GM19468 (cell line): ENCODE results near the gene CYP27C1.

ENCODE experiments used
- ATAC-seq: cut with Tn5 transposase; IDR thresholded peaks from one replicate; pipeline ENCODE4 v1.9.1; 2021; ENCODE audit warnings: mild to moderate bottlenecking, moderate library complexity, moderate number of reproducible peaks; ENCODE audit not compliant: unreplicated experiment; ENCODE audit errors: extremely low read depth

CYP27C1 gene

GRCh38 chr2:127157651-127158485 is 62.2 kb downstream of the CYP27C1 start:
- ATAC-seq: no peak

DNA sequence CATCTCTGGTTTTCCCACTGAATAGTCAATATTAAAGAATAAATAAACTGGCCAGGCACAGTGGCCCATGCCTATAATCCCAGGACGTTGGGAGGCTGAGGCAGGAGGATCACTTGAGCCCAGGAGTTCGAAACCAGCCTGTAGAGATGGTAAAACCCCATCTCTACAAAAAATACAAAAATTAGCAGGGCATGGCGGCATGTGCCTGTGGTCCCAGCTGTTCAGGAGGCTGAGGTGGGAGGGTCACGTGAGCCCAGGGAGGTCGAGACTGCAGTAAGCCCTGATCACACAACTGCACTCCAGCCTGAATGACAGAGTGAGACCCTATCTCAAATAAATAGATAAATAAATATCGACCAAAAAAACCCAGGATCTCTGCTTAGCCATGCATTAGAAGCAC is 63.0 kb downstream of the CYP27C1 start:
- no peak for ATAC-seq

- no peak for ATAC-seq
Measured at GRCh38 chr2:127155947-127156346, 64.2 kb downstream of the CYP27C1 start.

GRCh38 chr2:127155028-127155581 is 65.0 kb downstream of the CYP27C1 start:
- ATAC-seq: no peak

- ATAC-seq: no peak
Measured at GRCh38 chr2:127154396-127154795, 65.7 kb downstream of the CYP27C1 start.

- ATAC-seq: no peak
Measured at GRCh38 chr2:127153691-127154158, 66.4 kb downstream of the CYP27C1 start.

- ATAC-seq: no peak
Measured at GRCh38 chr2:127150996-127151395, 69.1 kb downstream of the CYP27C1 start.

DNA sequence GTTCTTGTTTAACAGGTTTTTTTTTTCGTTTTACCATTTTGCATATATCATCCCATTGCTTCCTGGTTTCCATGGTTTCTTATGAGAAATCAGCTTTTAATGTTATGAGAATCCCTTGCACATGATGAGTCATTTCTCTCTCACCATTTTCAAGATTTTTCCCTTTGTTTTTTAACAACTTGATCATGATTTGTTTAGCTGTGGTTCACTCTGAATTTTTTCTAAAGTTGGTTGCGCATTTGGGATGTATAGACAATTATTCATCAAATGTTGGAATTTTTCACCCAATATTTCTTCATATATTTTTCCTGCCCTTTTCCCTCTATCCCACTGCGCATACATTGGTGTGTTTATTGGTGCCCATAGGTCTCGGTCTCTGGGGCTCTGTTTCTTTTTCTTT is 70.7 kb downstream of the CYP27C1 start:
- ATAC-seq: no peak

GRCh38 chr2:127146820-127147502 is 73.1 kb downstream of the CYP27C1 start:
- ATAC-seq: no peak

DNA sequence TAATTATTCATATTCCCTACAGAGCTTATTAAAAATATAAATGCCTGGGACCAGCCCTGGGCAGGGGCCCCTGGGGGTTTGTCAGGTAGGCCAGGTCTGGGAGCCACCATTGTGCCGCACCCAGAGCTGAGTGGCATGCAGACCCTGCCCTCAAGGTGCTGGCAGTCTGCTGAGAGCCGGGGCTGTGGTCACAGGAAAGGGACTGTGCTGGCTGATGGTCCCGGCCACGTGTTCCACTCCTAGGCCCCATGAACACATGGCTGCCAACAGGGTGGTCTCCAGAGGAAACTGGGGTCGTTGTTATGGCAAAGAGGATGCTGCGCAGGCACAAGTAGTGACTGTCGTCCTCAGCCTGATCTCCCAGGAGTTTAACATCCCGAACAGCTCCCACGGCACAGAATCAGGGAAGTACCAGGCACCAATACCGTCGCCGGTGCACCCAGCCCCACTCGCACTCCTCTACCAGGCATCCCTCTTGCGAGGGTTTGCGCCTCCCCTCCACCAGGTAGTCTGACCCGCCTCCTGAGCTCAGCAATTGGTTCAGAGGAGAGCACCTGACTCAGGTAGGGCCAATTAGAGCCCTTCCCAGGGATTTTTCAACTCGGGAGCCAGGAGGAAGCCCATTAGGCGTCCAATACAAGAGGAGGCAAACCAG is 73.9 kb downstream of the CYP27C1 start:
- ATAC-seq: no peak

DNA sequence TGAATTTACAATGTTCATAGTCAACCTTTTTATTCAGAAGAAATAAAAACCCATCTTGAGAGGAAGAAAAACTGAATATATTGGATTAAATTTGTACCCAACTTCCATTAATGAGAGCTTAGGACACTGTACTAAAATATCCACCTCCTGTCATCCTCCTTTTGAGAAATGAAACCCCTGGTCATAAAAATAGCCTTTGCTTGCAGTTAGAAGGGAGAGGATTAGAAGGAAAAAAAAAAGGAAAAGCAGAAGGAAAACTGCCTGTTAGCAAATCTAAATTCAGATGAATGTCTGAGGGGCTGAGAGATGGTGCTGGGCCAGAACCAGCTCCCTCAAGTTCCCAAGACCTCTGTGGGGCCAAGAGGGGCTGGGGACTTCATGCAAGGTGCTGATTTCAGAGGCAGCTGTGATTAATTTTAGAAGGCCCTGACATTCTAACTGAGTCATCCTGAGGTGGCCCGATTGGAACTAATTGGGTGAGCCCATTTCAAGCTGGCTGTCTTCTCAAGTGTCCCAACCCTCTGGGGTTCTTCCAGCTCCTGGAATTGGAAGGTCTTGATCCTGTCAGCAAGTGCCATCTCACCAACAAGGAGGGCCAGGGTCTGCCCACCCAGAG is 74.7 kb downstream of the CYP27C1 start:
- no peak for ATAC-seq

DNA sequence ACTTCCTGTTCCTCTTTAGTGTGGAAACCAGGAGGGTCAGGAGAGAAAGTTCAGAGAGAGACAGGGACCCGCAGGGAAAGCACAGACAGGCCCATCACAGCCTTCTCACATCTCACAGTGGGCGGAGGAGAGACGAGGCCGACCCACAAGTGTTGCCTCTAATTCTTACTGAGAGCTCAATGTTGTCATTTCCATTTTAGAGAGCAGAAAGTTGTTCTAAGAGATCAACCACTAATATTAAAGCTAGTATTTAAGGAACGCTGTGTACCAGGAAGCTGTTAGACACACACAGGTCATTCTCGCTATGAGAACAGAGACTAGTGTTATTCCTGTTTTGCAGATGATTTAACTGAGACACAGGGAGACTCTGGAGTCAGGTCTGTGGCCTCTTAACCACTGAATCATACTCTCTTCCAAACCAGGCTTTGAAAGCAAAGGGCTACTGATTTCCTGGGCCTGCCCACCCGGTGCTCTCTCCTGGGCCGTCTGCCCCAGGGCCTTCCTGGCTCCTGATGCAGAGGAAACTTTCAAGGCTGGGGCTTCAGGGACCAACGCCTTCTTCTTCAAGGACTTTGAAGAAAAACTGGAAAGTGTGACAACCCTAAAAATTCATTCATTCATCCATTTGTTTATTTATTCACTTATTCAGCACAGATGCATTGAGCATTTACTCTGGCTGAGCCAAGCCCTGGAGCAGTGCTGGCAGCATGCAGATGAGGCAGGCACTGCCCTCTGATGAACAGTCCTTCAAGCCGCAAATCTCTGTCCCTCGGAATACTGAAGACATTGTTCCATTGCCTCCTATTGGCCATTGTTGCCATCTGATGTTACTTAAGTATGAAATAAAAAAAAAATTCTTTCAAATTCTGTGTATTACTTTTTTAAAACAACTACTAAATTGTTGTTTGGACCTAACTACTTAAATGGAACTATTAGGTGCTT is 76.0 kb downstream of the CYP27C1 start:
- ATAC-seq: no peak

GRCh38 chr2:127142663-127143630 is 77.2 kb downstream of the CYP27C1 start:
- no peak for ATAC-seq

DNA sequence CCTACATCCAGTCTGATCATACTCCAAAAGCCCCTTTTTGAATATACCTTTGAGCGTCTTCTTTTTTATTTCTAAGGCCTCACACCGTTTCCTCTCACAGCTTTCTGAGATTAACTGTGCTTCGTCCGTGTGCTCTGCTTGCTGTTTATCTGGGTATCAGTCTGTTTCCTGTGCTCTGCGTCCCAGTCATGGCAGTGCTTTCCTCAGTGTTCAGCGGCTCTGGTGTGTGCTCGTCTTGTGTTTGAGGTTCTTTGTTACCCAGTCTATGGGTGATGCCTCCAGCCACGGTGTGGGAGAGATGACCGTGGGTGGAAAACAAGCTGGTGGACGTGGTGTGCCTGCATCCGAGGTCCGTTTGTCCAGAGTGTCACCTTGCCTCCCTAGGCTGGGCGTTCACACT is 79.6 kb downstream of the CYP27C1 start:
- ATAC-seq: no peak

DNA sequence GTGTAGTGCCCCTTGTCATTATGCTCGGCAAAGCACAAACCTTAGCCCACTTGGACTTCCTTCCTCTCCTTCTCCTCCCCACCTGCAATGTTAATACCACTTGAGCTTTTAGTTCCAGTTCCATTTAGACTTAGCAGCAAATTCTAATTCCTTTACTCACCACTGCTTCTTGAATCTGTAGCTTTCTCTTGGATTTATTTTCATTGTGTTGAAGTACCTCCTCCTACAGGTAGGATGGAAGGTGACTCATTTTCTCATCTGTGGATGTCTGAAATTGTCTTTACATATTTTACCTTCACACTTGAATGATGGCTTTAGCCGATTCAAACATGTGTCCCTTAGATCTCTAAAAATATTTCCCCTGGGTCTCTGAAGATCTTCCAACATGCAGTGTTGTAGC is 80.3 kb downstream of the CYP27C1 start:
- ATAC-seq: no peak

DNA sequence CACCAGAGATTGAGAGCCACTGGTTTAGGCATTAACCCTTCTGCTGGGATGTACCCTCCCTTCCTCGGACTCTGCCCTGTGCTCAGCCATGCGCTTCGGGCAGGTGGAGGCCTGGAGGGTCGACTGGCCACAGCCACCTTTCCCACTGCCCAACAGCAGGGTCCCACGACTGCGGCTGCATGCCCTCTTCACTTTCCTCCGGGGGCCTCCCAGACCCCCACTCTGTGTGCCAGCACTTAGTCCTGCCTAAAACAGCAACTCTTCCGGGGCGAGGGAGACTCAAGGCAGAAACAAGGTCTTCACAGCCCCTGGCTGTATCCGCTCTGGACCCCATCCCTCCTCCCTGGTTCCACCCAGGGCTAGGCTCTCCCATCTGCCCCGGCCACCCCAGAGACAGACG is 81.8 kb downstream of the CYP27C1 start:
- ATAC-seq: no peak

DNA sequence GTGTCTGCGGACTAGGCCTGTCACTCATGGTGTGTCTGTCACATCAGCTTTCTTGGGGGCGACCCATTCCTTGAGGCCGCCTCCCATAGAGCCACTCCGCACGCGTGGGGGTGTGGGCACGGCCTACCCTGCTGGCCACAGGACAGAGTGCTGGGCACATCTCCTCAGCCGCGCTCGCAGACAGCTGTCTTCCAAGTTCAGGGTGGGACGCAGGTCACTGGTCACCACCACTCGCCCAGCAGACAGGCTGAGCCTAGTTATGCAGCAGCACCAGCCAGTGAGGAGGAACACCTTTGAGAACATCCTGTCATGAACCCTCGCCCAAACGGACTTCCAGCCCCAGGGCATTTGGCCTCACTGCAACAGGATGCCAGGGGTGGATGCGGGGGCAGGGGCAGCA is 82.4 kb downstream of the CYP27C1 start:
- no peak for ATAC-seq

- no peak for ATAC-seq
Measured at GRCh38 chr2:127137225-127137624, 82.9 kb downstream of the CYP27C1 start.
